GM19035 (cell line): Measurements from ENCODE around the gene OTOA.
A peak's percentile ranks its signal among the peaks of the same experiment; 100 is the strongest.
"Not testable (repeated sequence)": the region's sequence is repeated elsewhere in the genome, so short reads cannot be mapped to it uniquely, and the experiment has no call there.

Experiments used
- ATAC-seq: cut with Tn5 transposase; IDR thresholded peaks from one replicate; pipeline ENCODE4 v1.9.1; 2021; ENCODE audit not compliant: unreplicated experiment

The OTOA gene

GRCh38 chr16:21639493-21639892, 24.3 kb upstream of the OTOA start:
- ATAC-seq: no peak

- no peak for ATAC-seq
Observed at GRCh38 chr16:21641916-21642315, 21.9 kb upstream of the OTOA start.

- ATAC-seq: no peak
Observed at GRCh38 chr16:21642861-21643260, 20.9 kb upstream of the OTOA start.

- no peak for ATAC-seq
Observed at GRCh38 chr16:21643785-21644184, 20.0 kb upstream of the OTOA start.

GRCh38 chr16:21644674-21645073, 19.1 kb upstream of the OTOA start:
- no peak for ATAC-seq

- no peak for ATAC-seq
Observed at GRCh38 chr16:21645261-21645721, 18.5 kb upstream of the OTOA start.

GRCh38 chr16:21646091-21646490, 17.7 kb upstream of the OTOA start:
- ATAC-seq: no peak

GRCh38 chr16:21646721-21647561, 16.8 kb upstream of the OTOA start:
- peak; percentile 88 for ATAC-seq

- ATAC-seq: no peak
Observed at GRCh38 chr16:21647562-21648164, 16.1 kb upstream of the OTOA start.

- ATAC-seq: not testable (repeated sequence)
Observed at GRCh38 chr16:21649826-21650406, 13.9 kb upstream of the OTOA start.

- no peak for ATAC-seq
Observed at GRCh38 chr16:21650521-21650920, 13.2 kb upstream of the OTOA start.

GRCh38 chr16:21651515-21651914, 12.3 kb upstream of the OTOA start:
- ATAC-seq: no peak

GRCh38 chr16:21652453-21652852, 11.3 kb upstream of the OTOA start, which contains the start of gene IGSF6:
Gene IGSF6 (minus strand): TSS chr16:21652608. CDS start chr16:21652598, 10 bp downstream.
- ATAC-seq: no peak

GRCh38 chr16:21653571-21653970, 10.2 kb upstream of the OTOA start:
- no peak for ATAC-seq

GRCh38 chr16:21654466-21654865, 9.3 kb upstream of the OTOA start:
- ATAC-seq: no peak

- no peak for ATAC-seq
Observed at GRCh38 chr16:21654881-21655280, 8.9 kb upstream of the OTOA start.

- ATAC-seq: no peak
Observed at GRCh38 chr16:21656795-21657768, 6.7 kb upstream of the OTOA start.

- ATAC-seq: no peak
Observed at GRCh38 chr16:21659124-21659523, 4.6 kb upstream of the OTOA start.

GRCh38 chr16:21664801-21665492, 1.2 kb downstream of the OTOA start:
- ATAC-seq: no peak

GRCh38 chr16:21666772-21667171, 3.0 kb downstream of the OTOA start:
- no peak for ATAC-seq
